Esophagus mucosa (tissue), 1 donor: Measurements from ENCODE around the gene PRKN. TPM values are rescaled to one million over a fixed set of nuclear protein-coding genes. Genes with fewer than 3 reads are reported as not detected.
"Not testable (repeated sequence)": the region's sequence is repeated elsewhere in the genome, so short reads cannot be mapped to it uniquely, and the experiment has no call there.

Source experiments
- ATAC-seq: fragments of 200-7000 bp; cut with Tn5 transposase; one replicate; pipeline ENCODE4 v1.9.1; 2020
- total RNA-seq: library from RNA; stranded (reverse); gene quantifications from one replicate; pipeline ENCODE4 v1.2.4, GENCODE V29; 2023
- donor health status: DM: yes; HTN: yes; CAD: no.

PRKN gene
- total RNA-seq, 1 donor from 2014 or later: 2.4 TPM

DNA sequence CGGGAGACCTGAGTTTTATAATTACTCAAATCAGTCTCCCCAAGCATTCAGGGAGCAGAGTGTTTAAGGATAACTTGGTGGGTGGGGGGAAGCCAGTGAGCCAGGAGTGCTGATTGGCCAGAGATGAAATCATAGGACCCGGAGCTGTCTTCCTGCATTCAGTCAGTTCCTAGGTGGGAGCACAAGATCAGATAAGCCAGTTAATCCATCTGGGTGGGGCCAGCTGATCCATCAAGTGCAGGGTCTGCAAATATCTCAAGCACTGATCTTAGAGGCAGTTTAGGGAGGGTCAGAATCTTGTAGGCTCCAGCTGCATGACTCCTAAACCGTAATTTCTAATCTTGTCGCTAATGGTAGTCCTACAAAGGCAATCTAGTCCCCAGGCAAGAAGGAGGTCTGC is 196.2 kb downstream of the PRKN start:
- not testable (repeated sequence) for ATAC-seq

- ATAC-seq: no peak
Measured at GRCh38 chr6:162528538-162528937, 199.0 kb downstream of the PRKN start.

DNA sequence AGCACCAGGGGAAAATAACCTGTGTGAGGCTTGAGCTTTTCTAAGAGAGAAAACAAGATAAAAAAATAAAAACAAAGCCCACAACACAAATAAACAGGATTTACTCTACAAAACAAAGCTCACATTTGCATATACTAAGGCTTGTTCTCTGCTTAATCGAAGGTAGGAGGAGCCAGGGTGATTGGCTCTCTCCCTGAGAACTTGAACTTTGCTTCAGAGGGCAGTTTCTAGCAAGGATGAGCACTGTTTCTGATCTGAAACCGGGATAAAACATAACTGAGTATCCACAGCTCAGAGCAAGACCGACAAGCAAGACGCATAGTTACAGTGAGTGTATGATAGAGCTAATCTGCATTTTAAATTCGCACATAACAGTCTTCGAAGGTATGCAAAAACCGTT is 200.6 kb downstream of the PRKN start:
- no peak for ATAC-seq

DNA sequence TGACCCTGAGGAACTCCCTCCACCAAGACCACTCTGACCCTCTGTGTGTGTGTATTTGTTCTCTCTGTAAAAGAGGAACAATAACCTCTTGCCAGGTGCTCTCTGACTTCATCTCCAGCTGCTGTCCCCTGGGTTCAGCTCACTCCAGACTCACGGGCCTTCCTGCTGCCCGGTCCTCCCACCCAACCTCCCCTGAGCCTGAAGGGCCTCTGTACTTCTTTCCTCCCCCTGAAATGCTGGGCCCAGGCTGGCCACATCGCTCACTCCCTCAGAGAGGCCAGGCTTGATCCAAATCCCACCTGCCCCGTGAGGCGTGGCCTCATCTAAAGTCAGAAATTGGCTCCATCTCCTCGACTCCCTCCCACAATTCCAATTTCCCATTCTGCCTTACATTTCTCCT is 202.4 kb downstream of the PRKN start:
- ATAC-seq: no peak

- ATAC-seq: no peak
Measured at GRCh38 chr6:162512744-162513143, 214.8 kb downstream of the PRKN start.

GRCh38 chr6:162497389-162497788 is 230.2 kb downstream of the PRKN start:
- no peak for ATAC-seq

- ATAC-seq: no peak
Measured at GRCh38 chr6:162493917-162494316, 233.6 kb downstream of the PRKN start.

DNA sequence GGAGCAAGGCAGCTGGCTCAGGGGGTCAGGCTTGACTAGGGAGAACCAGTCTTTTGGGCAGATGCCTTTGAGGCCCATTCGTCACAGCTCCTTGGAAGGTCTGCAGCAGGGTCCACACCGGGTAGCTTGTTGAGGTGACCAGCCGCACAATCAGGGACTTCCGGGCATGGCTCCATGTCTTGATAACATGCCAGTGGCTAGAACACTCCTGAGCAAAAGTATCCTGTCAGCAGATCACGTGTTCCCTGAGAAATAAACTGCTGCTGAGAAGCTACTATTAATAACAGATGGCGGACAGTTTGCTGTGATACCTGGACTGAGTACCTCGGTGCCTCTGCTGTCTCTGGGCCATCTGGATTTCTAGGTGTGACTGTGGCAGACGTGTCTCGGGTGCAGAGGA is 235.9 kb downstream of the PRKN start:
- ATAC-seq: no peak

DNA sequence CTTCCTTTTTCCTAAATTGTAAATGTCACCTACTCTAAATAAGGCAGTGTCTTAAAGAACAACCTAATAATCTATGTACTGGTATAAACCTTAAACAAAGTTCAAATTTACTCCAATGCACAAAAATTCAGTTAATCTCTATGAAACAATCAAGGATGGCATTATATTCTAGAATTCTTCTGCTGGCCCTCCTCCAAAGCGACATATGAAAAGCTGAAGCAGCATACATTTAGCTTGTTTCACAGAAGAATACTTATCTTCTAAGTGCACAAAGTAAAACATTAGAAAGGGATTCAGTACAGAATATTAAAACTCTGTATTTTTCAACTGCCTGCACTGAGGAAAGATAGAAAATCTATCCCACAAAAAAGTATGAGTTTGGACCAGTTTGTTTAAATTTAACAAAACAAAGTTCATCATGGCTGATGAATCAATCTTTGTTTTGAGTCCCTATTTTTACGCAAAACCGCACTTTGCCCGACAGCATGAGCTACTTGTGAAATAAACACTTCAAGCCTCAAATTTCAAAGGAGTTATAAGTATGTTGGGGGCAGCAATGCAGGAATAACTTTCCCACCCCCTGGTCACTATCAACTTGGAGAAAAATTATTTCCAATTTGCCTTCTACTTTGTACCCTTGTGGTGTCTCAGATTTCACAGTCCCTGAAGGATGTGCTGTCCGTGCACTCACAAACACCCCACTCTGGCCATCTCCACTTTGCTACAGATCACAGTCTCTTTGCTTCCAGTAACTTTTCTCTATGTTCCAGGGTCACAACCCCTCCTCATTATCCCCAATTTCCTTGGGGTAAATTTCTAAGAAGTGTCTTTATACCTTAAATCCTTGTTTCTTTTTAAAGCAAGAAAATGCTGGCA is 238.2 kb downstream of the PRKN start:
- no peak for ATAC-seq

DNA sequence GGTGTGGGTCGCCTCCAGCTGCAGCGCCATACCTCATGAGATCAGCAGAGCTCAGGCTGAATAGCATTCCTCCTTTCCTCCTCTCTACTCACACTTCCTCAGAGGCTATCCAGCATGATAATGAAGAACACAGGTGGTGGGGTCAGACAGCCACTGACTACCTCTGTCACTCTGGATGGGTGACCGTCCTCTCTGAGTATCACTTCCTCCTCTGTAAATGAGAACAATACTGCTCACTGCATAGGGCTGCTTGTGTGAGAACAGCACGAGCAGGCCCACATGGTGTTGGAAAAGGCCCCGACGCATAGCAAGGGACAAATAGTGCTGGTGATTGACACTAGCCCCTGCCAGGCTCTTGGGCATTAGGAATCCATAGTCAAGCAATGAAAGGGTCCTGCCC is 239.1 kb downstream of the PRKN start:
- ATAC-seq: no peak

DNA sequence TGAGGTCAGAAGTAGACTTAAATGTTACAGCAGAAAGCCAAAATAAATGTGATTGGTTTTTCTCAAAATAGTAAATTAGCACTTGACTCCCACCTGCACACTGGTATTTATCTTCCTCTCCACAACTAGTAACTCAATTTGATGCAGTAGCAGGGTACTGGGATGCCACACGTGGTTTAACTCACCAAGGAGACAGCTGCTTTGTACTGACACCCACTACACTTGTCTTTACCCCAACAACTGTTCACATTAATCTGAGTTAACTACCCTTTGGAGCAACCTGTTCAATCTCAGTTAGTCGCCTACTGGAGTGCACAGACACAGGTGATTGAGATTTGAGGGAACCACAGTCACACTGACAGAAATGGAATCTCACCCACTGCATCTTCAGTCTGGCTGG is 242.1 kb downstream of the PRKN start:
- ATAC-seq: no peak

DNA sequence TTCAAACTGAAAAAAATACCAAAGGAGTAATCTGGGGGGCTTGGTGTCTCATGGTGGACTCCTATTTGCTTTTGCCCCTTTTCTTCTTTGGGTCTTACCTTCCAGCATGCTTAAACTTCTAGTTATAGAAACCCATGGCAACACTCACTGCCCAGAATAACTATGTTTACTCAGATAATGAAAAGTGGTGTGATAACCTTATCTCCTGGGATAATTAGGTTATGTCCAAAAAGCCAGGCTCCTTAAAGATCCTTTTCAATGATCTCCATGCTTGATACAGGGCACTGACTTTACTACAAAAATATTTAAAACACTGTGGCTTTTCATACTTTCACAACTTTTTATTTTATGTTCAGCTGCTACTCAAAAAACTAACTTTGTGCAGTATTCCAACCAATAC is 245.6 kb downstream of the PRKN start:
- ATAC-seq: no peak

DNA sequence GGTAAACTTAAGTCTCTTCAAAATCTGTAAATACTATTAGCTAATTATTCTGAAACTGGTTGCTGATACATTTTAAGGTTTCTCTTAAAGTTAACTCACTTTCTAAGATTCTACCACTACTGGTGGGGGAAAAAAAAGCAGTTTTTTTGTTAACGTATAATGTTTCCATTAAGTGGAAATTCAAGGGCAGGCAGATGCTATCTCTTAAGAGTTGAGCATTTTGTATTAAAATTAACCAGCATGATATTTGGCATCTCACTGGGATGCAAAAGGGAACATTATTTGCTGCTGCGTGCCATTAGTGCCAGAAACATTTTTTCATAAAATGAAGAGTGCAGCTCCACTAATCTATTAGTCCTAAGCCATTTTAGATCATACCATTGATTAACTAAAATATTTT is 246.2 kb downstream of the PRKN start:
- ATAC-seq: no peak

DNA sequence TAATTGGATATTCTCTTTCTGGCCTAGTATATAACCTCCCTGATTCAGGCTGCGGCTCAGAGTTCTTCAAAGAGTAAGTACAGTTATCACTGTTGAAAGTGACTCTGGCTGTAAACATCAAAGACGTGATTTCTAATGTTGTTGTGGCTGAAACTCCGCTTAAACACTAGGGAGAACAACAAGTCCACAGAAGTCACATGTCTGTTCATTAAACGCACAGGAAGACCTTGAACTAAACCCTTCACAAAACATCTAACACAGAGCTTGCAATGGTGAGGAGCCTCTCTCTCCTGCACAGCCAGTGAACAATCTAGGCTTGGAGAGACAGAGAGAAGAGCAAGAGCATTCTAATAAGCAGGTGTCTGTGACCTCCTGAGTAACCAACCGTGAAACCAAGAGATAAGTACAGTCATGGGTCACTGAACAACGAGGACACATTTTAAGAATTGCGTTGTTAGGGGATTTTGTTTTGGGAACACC is 249.3 kb downstream of the PRKN start:
- ATAC-seq: no peak

DNA sequence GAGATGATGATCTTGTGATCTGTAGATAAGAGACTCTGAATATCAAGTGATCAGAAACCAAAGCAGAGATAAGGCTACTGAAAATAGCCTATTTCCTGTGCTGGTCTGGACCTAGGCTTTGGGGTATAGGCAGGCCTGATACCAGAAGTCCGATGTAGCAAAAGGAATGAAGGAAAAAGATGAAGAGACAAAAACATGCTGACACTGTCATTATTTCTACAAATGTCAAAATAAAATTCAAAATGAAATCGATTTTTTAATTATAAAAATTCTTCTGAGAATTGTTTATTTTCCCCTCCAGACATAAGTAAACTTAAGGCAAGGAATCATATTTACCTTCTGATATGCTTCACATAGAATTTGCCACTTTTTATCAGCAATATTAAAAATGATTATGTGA is 252.8 kb downstream of the PRKN start:
- no peak for ATAC-seq

- ATAC-seq: no peak
Measured at GRCh38 chr6:162471842-162472241, 255.7 kb downstream of the PRKN start.

DNA sequence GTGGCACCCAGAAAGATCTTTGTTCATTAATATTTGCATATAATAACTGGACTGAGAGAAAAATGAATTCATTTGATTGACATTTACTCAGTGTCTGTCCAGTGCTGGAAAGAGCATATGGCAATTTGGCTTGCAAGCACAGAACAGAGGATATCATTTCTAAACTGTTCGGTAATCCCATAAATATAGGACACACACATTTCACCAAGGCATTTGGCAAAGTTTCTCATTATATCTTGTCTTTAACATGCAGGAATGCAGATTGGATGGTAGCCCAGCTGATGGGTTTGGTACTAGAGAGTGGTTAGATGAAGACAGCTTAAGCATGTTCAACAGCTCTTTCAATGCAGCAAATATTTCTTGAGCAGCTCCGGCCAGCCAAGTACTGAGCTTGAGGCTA is 259.2 kb downstream of the PRKN start:
- ATAC-seq: no peak

GRCh38 chr6:162467679-162468078 is 259.9 kb downstream of the PRKN start:
- ATAC-seq: no peak

DNA sequence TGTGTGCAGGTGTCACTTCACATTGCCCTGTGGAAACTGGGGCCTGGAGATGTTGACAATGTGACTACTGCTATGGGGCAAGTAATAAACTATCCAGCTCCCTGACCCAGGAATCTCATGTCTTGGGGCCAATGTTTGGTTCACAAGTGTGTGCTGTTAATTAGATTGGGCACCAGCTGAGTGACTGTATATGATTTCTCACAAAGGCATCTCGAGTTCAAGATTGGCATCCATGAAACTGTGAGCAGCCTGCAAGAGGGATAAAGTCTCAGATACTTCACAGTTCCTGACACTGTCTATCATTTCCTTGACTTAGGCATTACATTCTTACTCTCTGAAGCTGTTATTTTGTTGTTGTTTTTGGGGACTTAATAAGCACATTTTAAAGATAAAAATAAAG is 264.0 kb downstream of the PRKN start:
- no peak for ATAC-seq

DNA sequence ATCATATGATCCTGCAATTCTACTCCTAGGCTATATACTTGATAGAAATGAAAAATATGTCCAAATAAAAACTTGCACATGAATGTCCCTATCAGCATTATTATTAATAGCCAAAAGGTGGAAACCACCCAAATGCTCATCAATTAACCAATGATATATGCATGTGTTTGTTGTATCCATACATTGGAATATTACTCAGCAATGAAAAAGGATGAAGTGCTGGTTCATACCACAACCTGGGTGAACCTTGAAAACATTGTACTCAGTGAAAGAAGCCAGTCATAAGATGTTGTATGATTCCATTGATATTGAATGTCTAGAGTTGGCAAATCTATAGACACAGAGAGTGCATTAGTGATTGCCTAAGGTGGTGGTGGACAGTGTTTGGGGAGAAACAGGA is 267.6 kb downstream of the PRKN start:
- ATAC-seq: no peak

- no peak for ATAC-seq
Measured at GRCh38 chr6:162450358-162450757, 277.2 kb downstream of the PRKN start.

GRCh38 chr6:162448294-162448693 is 279.3 kb downstream of the PRKN start:
- ATAC-seq: no peak

- no peak for ATAC-seq
Measured at GRCh38 chr6:162443101-162443500, 284.5 kb downstream of the PRKN start.

DNA sequence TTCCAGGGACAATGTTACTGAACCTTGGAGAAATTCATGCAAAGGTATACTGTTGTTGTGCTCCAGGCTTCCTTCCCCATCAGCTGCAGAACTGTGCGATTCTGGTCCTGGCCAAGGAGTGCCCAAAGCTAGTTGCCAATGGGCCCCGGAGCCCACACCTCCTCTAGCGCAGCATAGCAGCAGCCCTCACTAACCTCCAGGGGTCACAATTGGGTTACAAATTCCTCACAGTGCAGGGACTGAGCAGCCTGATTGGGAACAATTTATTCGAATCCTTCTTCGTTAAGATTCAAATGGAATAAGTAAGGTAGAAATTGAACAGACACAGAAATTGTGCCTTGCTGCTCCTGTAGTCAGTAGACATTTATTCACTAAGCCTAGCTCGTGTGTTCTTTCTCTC is 284.9 kb downstream of the PRKN start:
- no peak for ATAC-seq

DNA sequence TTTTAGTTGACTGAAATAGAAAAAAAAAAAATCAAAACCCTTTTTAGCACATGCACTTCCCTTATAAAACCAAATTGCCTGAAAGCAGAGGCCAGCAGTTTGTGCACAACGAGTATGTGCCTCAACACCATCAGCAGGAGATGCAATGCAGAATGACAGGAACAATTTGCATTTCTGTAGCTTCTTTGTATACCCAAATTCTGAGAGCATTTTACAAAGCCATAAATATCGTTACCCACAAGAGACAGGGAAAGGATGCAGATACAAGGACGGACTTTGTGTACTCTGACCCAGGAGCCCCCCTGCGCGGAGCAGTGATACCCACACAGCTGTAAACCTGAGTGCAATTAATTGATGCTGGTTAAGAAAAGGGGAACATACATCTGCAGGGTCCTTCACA is 285.6 kb downstream of the PRKN start:
- no peak for ATAC-seq
